Stimulated activated CD4-positive, alpha-beta T cell treated with anti-CD3 and anti-CD28 coated beads, Interleukin-2, amount 100 ng/mL, for 48 hours (primary cell): ENCODE measurements around the gene SPATA1.

Experiments used
- DNase-seq, 2 donors: peaks; one replicate each; pipeline ENCODE4 v3.0.0-alpha.2; 2020

The SPATA1 gene

GRCh38 chr1:84597011-84597410 lies 90.8 kb downstream of the SPATA1 start:
- no peak for DNase-seq

- no peak for DNase-seq
Measured at GRCh38 chr1:84598418-84598817, 92.2 kb downstream of the SPATA1 start.

- DNase-seq = no peak
Measured at GRCh38 chr1:84598846-84599741, 92.9 kb downstream of the SPATA1 start.

GRCh38 chr1:84600796-84601195 lies 94.6 kb downstream of the SPATA1 start:
- no peak for DNase-seq

- no peak for DNase-seq
Measured at GRCh38 chr1:84603223-84603622, 97.0 kb downstream of the SPATA1 start.

GRCh38 chr1:84603941-84604830 lies 98.0 kb downstream of the SPATA1 start:
- DNase-seq = no peak

GRCh38 chr1:84605157-84605556 lies 99.0 kb downstream of the SPATA1 start:
- no peak for DNase-seq

- DNase-seq = no peak
Measured at GRCh38 chr1:84606977-84607376, 100.8 kb downstream of the SPATA1 start.

- no peak for DNase-seq
Measured at GRCh38 chr1:84611091-84611490, 104.9 kb downstream of the SPATA1 start.

GRCh38 chr1:84611796-84612195 lies 105.6 kb downstream of the SPATA1 start:
- DNase-seq = no peak

GRCh38 chr1:84613026-84613425 lies 106.8 kb downstream of the SPATA1 start:
- no peak for DNase-seq

GRCh38 chr1:84613887-84614286 lies 107.7 kb downstream of the SPATA1 start:
- no peak for DNase-seq

- no peak for DNase-seq
Measured at GRCh38 chr1:84615790-84616189, 109.6 kb downstream of the SPATA1 start.
